Keratinocyte (primary cell): ENCODE data around the gene FHOD1. TPM values are rescaled to one million over a fixed set of nuclear protein-coding genes. Genes with fewer than 3 reads are reported as not detected.

ENCODE experiments used
- DNase-seq: peaks from one replicate; pipeline ENCODE4 v3.0.0-alpha.2; 2011; ENCODE audit warnings: low read depth, missing footprints, low spot score
- FAIRE-seq: peaks from 2 replicates; lab custom pipeline; 2011; peaks lifted over from hg19 to GRCh38; lab: Jason Lieb, UNC
- H2AFZ ChIP-seq: 2 replicates; pipeline ENCODE4 v1.6.0; 2012; ENCODE audit warnings: low read length, control low read depth, inconsistent platforms; ENCODE audit not compliant: control insufficient read depth
- H3K27ac ChIP-seq: 2 replicates; pipeline ENCODE4 v1.5.1; 2011; ENCODE audit warnings: low read length; ENCODE audit not compliant: control insufficient read depth, insufficient read depth
- H3K27me3 ChIP-seq: 3 replicates; pipeline ENCODE4 v1.6.0; 2011; ENCODE audit warnings: low read length; ENCODE audit not compliant: control insufficient read depth, insufficient read depth; ENCODE audit errors: extremely low read depth
- H3K36me3 ChIP-seq, 2 experiments: 2 replicates in 1 of 2; 3 replicates in 1 of 2; pipeline ENCODE4 v1.5.1; 2011; ENCODE audit warnings: low read length in 2 of 2, mild to moderate bottlenecking in 1 of 2; ENCODE audit not compliant: control insufficient read depth in 2 of 2, insufficient read depth in 2 of 2; ENCODE audit errors: extremely low read depth in 1 of 2
- H3K4me1 ChIP-seq: 3 replicates; pipeline ENCODE4 v1.5.1; 2011; ENCODE audit warnings: low read length; ENCODE audit not compliant: control insufficient read depth, insufficient read depth; ENCODE audit errors: extremely low read depth
- H3K4me2 ChIP-seq: 3 replicates; pipeline ENCODE4 v1.6.0; 2011; ENCODE audit warnings: low read depth, low read length; ENCODE audit not compliant: control insufficient read depth, insufficient read depth; ENCODE audit errors: extremely low read depth
- H3K4me3 ChIP-seq, 3 experiments: fragments of 200-600 bp in 1 of 3; sonication (generic) in 1 of 3; 2 replicates in 2 of 3; 3 replicates in 1 of 3; pipeline ENCODE4 v1.5.1; 2011 to 2016; ENCODE audit warnings: low read length in 3 of 3, mild to moderate bottlenecking in 3 of 3, control low read depth in 2 of 3, inconsistent platforms in 1 of 3, low read depth in 1 of 3, mixed read lengths in 1 of 3, mixed run types in 1 of 3, moderate library complexity in 1 of 3; ENCODE audit not compliant: control insufficient read depth in 2 of 3, insufficient read depth in 2 of 3; ENCODE audit errors: extremely low read depth in 1 of 3
- H3K79me2 ChIP-seq: 2 replicates; pipeline ENCODE4 v1.6.0; 2012; ENCODE audit warnings: low read length; ENCODE audit not compliant: control insufficient read depth, insufficient read depth
- H3K9ac ChIP-seq: 3 replicates; pipeline ENCODE4 v1.6.0; 2011; ENCODE audit warnings: low read length; ENCODE audit not compliant: control insufficient read depth, insufficient read depth; ENCODE audit errors: extremely low read depth
- H3K9me1 ChIP-seq: 3 replicates; pipeline ENCODE4 v1.6.0; 2011; ENCODE audit warnings: low read length; ENCODE audit not compliant: control insufficient read depth, insufficient read depth; ENCODE audit errors: extremely low read depth
- H3K9me3 ChIP-seq: 2 replicates; pipeline ENCODE4 v1.5.1; 2012; ENCODE audit warnings: low read depth, low read length; ENCODE audit not compliant: control insufficient read depth
- H4K20me1 ChIP-seq: 3 replicates; pipeline ENCODE4 v1.6.0; 2011; ENCODE audit warnings: low read length; ENCODE audit not compliant: control insufficient read depth, insufficient read depth; ENCODE audit errors: extremely low read depth
- CTCF ChIP-seq, 3 experiments: IDR thresholded peaks in 1 of 3; conservative IDR thresholded peaks in 1 of 3; optimal IDR thresholded peaks in 1 of 3; 2 replicates in 2 of 3; 3 replicates in 1 of 3; pipeline versions ENCODE3 to v1.5.1; 2011; ENCODE audit warnings: low read length in 3 of 3, mild to moderate bottlenecking in 3 of 3, moderate library complexity in 2 of 3, control low read depth in 1 of 3, inconsistent platforms in 1 of 3; ENCODE audit not compliant: insufficient read depth in 2 of 3; ENCODE audit errors: extremely low read depth in 1 of 3
- EZH2 ChIP-seq: IDR thresholded peaks from one replicate; pipeline ENCODE4 v1.6.1; 2012; ENCODE audit warnings: inconsistent platforms, mild to moderate bottlenecking, low read length, moderate library complexity
- dilution Hi-C: fragments of 300-500 bp; cut with MboI; formaldehyde crosslinking; loops from one replicate; pipeline ENCODE4 v1.7.0; 2020; ENCODE audit warnings: low sequenced_read_pairs; ENCODE audit not compliant: extremely low pct_ligation_motif_present
- polyA plus RNA-seq, 5 experiments: library from polyadenylated mRNA; depleted of rRNA in 3 of 5; stranded (reverse) in 3 of 5; stranded (forward) in 1 of 5; unstranded in 1 of 5; fragments of >200 nt; gene quantifications; 1 replicate in 1 of 5; 2 replicates in 3 of 5; 3 replicates in 1 of 5; pipeline versions ENCODE4 v1.2.1 to v1.2.3, GENCODE V29; 2011 to 2012; ENCODE audit warnings: missing spikeins in 2 of 5, low read depth in 1 of 5, low replicate concordance in 1 of 5

Gene FHOD1
- polyA plus RNA-seq, 1 donor (not counting 4 experiments of a cell fraction or from before 2014, with no cell fraction given) = 29.4 TPM

- dilution Hi-C loops = no loop called here
- no peak overlapping the region for H3K27ac ChIP-seq
- H3K79me2 ChIP-seq = peaks cover 18% of the 10 kb centered on the region
- peaks cover 4% of the 10 kb centered on the region for H4K20me1 ChIP-seq
- H3K9me3 ChIP-seq = no peaks in the 10 kb centered on the region
- peaks cover 2 to 5% of the 10 kb centered on the region in 2 experiments for H3K36me3 ChIP-seq
- DNase-seq (no peak), FAIRE-seq (no peak)
- no peak overlapping the region for H2AFZ ChIP-seq
- no peak for TF ChIP-seq CTCF (optimal IDR thresholded peaks at IDR 0.05 in 1 of 3, IDR thresholded peaks at IDR 0.05 in 1 of 3, conservative IDR thresholded peaks at IDR 0.05 in 1 of 3; ENCODE audit: extremely low read depth in 1 of 3, insufficient read depth in 2 of 3, low read length in 3 of 3)
- TF ChIP-seq EZH2 = no peak
- H3K9ac ChIP-seq = no peak overlapping the region
- H3K27me3 ChIP-seq = no peaks in the 10 kb centered on the region
- peaks cover 4% of the 10 kb centered on the region for H3K9me1 ChIP-seq
- peaks cover 20% of the 10 kb centered on the region for H3K4me1 ChIP-seq
- H3K4me3 ChIP-seq = no peak overlapping the region
- H3K4me2 ChIP-seq = no peak overlapping the region
Measured at GRCh38 chr16:67188798-67189197, 58.5 kb downstream of the FHOD1 start.

- Histone ChIP-seq H3K9me3 (no peaks in the 10 kb centered on the region), H3K27ac (no peak overlapping the region), H3K4me1 (peaks cover 16% of the 10 kb centered on the region), H3K36me3 (peaks cover under 1 to 2% of the 10 kb centered on the region in 2 experiments), H3K4me3 (no peak overlapping the region), H3K79me2 (peaks cover 13% of the 10 kb centered on the region), H3K9ac (no peak overlapping the region), H4K20me1 (peaks cover 3% of the 10 kb centered on the region), H3K4me2 (no peak overlapping the region), H3K27me3 (no peaks in the 10 kb centered on the region), H2AFZ (no peak overlapping the region), H3K9me1 (peaks cover 2% of the 10 kb centered on the region)
- dilution Hi-C loops = no loop called here
- FAIRE-seq (no peak), DNase-seq (no peak)
- TF ChIP-seq EZH2 = no peak
- no peak for TF ChIP-seq CTCF (optimal IDR thresholded peaks at IDR 0.05 in 1 of 3, IDR thresholded peaks at IDR 0.05 in 1 of 3, conservative IDR thresholded peaks at IDR 0.05 in 1 of 3; ENCODE audit: extremely low read depth in 1 of 3, insufficient read depth in 2 of 3, low read length in 3 of 3)
Measured at GRCh38 chr16:67188323-67188722, 59.0 kb downstream of the FHOD1 start.
